Stomach (tissue), 4 donors: ENCODE measurements around the gene RBMS3.

Experiments
- POLR2AphosphoS5 ChIP-seq, 3 donors: sonication (generic); formaldehyde crosslinking; IDR thresholded peaks; one replicate each; pipeline ENCODE4 v1.6.1; 2016; ENCODE audit warnings: antibody characterized with exemption in 3 of 3
- TF ChIP-seq, protein P1 (sequence below), 7 experiments: fragments of 450-650 bp in 4 of 7; fragments of 200-600 bp in 3 of 7; sonication (generic) in 3 of 7; IDR thresholded peaks; one replicate each; pipeline ENCODE4 v1.5.1; 2016 to 2019; ENCODE audit warnings: antibody characterized with exemption in 7 of 7, control low read depth in 2 of 7, mild to moderate bottlenecking in 1 of 7

DNA sequence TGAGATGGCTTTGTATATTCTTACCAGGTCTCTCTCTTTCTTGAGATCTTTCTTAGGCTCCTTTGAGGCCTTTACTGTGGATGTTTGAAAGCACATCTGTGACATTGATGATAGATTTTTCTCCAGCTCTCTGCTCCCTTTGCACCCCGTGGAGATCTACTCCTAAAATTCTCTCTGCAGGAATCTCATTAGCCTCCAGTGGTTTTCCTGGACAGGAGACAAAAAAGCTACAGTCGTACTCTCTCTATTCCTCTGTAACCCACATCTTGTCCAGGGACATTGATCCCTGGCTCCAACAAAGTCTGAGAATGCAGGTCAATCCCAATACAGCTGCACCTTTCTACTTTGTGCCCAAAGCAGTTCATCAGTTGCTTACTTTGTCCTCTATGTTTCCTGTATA lies 68.2 kb downstream of the RBMS3 start:
- TF ChIP-seq, protein P1, sequence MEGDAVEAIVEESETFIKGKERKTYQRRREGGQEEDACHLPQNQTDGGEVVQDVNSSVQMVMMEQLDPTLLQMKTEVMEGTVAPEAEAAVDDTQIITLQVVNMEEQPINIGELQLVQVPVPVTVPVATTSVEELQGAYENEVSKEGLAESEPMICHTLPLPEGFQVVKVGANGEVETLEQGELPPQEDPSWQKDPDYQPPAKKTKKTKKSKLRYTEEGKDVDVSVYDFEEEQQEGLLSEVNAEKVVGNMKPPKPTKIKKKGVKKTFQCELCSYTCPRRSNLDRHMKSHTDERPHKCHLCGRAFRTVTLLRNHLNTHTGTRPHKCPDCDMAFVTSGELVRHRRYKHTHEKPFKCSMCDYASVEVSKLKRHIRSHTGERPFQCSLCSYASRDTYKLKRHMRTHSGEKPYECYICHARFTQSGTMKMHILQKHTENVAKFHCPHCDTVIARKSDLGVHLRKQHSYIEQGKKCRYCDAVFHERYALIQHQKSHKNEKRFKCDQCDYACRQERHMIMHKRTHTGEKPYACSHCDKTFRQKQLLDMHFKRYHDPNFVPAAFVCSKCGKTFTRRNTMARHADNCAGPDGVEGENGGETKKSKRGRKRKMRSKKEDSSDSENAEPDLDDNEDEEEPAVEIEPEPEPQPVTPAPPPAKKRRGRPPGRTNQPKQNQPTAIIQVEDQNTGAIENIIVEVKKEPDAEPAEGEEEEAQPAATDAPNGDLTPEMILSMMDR (IDR thresholded peaks at IDR 0.05) = no peak
- TF ChIP-seq POLR2AphosphoS5 (IDR thresholded peaks at IDR 0.05) = no peak
